ENCODE results near the gene LRP5. TPM values are rescaled to one million over a fixed set of nuclear protein-coding genes. Genes with fewer than 3 reads are reported as not detected.

Gene LRP5
- total RNA-seq, 1 donor = 3.3 TPM

DNA sequence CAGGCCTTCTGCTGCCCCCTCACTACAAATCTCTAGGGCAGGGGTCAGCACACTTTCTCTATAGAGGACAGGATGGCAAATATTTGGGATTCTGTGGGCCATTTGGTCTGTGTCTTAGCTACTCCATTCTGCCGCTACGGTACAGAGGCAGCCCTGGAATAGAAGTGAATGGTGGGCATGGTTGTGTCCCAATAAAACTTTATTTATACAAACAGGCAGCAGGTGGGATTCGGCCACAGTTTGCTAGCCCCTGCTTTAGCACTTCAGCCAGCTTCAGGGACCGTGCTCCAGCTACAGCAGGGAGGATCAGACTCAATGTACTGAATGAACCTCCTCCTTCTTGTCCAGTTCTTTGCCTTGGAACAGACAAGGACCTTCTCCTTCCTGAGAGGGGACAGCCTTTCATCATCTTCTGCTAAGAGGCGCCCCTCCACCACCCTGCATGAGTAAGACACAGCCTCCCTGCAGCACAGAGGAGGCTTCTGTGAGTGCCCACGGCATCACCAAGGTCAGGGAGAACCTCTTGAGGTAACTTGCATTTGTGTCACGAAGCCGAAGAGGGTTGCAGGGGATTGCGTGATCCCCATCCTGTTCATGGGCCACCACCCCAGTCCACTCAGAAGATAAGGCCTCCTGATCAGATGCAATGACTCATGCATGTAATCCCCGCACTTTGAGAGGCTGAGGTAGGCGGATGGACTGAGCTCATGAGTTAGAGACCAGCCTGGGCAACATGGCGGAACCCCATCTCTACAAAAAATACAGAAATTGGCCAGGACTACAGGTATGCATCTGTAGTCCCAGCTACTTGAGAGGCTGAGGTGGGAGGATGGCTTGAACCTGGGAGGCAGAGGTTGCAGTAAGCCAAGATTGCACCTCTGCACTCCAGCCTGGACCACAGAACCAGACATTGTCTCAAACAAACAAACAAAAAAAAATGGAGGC lies 45.2 kb upstream of the LRP5 start:
- no peak overlapping the region for H3K4me3 ChIP-seq (ENCODE audit: low read depth, low read length)
- TF ChIP-seq, protein P1, sequence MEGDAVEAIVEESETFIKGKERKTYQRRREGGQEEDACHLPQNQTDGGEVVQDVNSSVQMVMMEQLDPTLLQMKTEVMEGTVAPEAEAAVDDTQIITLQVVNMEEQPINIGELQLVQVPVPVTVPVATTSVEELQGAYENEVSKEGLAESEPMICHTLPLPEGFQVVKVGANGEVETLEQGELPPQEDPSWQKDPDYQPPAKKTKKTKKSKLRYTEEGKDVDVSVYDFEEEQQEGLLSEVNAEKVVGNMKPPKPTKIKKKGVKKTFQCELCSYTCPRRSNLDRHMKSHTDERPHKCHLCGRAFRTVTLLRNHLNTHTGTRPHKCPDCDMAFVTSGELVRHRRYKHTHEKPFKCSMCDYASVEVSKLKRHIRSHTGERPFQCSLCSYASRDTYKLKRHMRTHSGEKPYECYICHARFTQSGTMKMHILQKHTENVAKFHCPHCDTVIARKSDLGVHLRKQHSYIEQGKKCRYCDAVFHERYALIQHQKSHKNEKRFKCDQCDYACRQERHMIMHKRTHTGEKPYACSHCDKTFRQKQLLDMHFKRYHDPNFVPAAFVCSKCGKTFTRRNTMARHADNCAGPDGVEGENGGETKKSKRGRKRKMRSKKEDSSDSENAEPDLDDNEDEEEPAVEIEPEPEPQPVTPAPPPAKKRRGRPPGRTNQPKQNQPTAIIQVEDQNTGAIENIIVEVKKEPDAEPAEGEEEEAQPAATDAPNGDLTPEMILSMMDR (IDR thresholded peaks at IDR 0.05; ENCODE audit: insufficient read depth, low read length) = no peak
- DNase-seq (ENCODE audit: low read depth) = peak; percentile 12

DNA sequence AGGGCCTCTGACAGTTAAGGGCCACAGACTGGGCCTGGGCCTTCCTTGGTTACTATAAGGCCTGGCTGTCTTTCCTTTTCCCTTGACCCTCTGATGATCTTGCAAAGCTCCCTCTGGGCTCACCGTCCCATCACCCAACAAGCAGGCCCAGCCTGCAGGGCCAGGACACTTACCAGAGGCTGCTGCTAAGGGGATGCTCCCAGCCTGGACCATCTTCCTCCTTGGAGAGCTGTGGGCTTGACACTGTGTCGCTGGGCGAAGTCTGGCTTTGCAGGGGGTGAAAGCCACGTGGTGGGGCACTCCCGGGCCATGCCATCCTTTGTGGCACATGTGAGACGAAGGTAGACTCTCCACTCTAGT lies 44.5 kb upstream of the LRP5 start:
- TF ChIP-seq, protein P1 (IDR thresholded peaks at IDR 0.05; ENCODE audit: insufficient read depth, low read length) = no peak
- no peak for DNase-seq (ENCODE audit: low read depth)
- H3K4me3 ChIP-seq (ENCODE audit: low read depth, low read length) = no peak overlapping the region

DNA sequence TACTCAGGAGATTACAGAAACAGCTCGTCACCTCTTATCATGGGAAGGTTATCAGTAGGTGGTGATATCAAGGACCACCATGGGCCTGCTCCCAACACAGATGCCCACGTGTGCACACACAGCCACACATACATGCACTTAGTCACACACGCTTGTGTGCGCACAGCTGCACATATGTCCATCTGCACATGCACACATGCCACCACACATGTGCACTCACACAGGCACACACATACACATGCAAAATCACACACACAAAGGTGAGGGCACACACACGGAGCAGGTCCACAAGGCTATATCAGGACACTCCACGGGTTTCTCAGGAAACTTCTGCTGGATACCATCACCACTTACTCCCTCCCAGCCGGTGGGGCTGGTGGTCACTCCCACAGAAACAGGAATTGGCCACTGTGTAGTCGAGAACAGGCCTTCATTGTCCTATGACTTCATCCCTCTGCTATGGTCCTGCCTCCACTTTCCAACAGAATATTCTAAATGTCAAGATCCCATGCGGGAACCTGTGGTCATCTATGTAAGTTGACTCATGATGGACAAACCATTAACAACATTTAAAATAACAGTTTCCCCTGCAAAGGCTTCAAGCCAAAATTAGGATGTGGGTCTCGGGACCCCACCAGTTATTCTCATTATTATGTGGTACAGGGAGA lies 42.8 kb upstream of the LRP5 start:
- TF ChIP-seq, protein P1 (IDR thresholded peaks at IDR 0.05; ENCODE audit: insufficient read depth, low read length) = no peak
- H3K4me3 ChIP-seq (ENCODE audit: low read depth, low read length) = peak overlapping the region; percentile 45
- DNase-seq (ENCODE audit: low read depth) = peak; percentile 66

DNA sequence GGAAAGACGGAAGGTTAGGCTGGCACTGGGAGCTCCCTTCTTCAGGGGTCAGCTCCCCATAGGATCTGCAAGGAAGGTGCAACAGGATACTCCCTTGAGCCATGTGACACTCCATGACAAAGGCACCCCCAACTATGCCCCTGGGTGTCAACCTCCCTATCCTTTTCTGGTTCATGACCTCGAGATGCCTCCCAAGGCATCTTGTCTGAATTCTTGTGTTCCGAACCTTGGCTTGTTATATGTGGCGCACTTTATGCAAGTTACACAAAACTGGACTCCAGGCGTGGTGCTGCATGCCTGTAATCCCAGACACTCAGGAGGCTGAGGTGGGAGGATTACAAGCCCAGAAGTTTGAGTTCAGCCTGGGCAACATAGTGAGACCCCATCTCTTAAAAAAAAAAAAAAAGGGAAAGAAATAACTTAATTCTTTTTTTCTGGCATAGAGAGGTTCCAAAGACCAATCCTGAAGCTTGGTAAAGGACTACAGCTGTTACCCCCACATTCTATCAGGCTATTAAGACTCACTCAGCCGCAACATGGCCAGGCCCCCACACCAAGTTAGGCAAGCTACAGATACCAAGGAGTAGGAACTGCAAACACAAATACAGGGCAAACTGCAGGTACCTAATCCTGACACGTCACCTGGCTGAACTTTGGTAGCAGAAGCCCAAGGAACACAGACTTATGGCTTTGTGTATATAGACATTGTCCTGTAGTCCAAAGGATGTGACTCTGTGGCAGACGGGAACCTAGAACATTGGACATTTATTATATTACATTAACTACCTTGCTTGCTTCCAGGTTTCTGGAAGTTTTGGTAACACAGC lies 42.0 kb upstream of the LRP5 start:
- TF ChIP-seq, protein P1 (IDR thresholded peaks at IDR 0.05; ENCODE audit: insufficient read depth, low read length) = no peak
- peak overlapping the region; percentile 91 for H3K4me3 ChIP-seq (ENCODE audit: low read depth, low read length)
- no peak for DNase-seq (ENCODE audit: low read depth)

DNA sequence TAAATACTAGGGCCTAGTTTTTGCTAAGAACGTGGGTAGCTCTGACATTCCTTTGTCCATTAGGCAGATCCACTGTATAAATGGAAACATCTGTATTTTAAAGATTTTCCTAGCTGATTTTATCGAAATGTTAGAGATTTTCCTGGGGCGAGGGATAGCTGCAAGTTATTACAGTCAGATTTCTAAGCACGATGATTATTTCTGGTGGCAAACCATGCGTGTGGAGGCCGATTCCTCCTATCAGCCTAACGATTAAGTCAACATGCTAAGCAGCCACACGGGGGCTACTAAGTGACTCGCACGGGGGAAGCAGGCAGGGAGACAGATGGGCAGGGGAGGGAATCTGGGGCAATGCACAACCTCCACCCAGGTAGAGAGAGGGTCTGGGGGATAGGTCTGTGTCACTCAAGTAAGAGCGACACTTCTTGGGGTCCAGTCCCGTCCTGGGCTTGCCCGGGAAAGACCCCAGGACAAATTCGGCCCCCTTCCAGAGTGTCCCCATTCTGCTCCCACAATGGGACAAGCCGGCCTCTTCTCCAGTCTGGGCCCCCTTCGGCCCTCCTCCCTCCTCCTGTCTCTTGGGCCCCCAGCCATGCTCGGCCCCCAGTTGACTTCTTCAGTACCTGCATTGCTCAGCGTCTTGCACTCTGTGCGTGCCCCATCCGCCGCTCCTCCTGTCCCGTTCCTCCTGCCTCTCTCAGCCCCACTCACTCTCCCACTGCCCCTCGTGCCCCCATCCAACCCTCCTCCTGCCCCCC lies 41.2 kb upstream of the LRP5 start:
- TF ChIP-seq, protein P1 (IDR thresholded peaks at IDR 0.05; ENCODE audit: insufficient read depth, low read length) = peak; percentile 62
- peak; percentile 84 for DNase-seq (ENCODE audit: low read depth)

More for the DNA sequence above, 41.2 kb upstream of the LRP5 start:
- H3K4me3 ChIP-seq (ENCODE audit: low read depth, low read length) = peak overlapping the region; percentile 91

All from fibroblast of the aortic adventitia (primary cell).